CD14-positive monocyte (primary cell): ENCODE results near the gene CFAP299. TPM values are rescaled to one million over a fixed set of nuclear protein-coding genes. Genes with fewer than 3 reads are reported as not detected.

Source experiments
- DNase-seq, 3 donors: peaks; one replicate each; pipeline ENCODE4 v3.0.0-alpha.2; 2011 to 2022
- H2AFZ ChIP-seq: 2 replicates; pipeline ENCODE4 v1.6.0; 2012; ENCODE audit warnings: mild to moderate bottlenecking, low read depth, low read length, inconsistent platforms; ENCODE audit not compliant: insufficient read depth, poor library complexity, severe bottlenecking
- H3K27ac ChIP-seq, 2 donors: 1 replicate in 1 of 2; 2 replicates in 1 of 2; pipeline ENCODE4 v1.5.1; 2012 to 2013; ENCODE audit warnings: low read length in 2 of 2, control low read depth in 1 of 2, inconsistent platforms in 1 of 2, low read depth in 1 of 2, mild to moderate bottlenecking in 1 of 2
- H3K27me3 ChIP-seq, 2 donors: one replicate each; pipeline versions ENCODE4 v1.6.0 to v1.6.1; 2011 to 2013; ENCODE audit warnings: low read length in 2 of 2; ENCODE audit not compliant: control insufficient read depth in 2 of 2, insufficient read depth in 2 of 2
- H3K36me3 ChIP-seq, 2 donors: replicated peaks in 1 of 2; 1 replicate in 1 of 2; 2 replicates in 1 of 2; pipeline versions ENCODE4 v1.5.1 to v1.6.1; 2012 to 2013; ENCODE audit warnings: low read length in 2 of 2, control low read depth in 1 of 2, inconsistent platforms in 1 of 2, mild to moderate bottlenecking in 1 of 2; ENCODE audit not compliant: insufficient read depth in 2 of 2, control insufficient read depth in 1 of 2
- H3K4me1 ChIP-seq, 2 donors: 1 replicate in 1 of 2; 2 replicates in 1 of 2; pipeline versions ENCODE4 v1.5.1 to v1.6.1; 2012 to 2013; ENCODE audit warnings: low read length in 2 of 2, control low read depth in 1 of 2, inconsistent platforms in 1 of 2, mild to moderate bottlenecking in 1 of 2, moderate library complexity in 1 of 2; ENCODE audit not compliant: insufficient read depth in 2 of 2, control insufficient read depth in 1 of 2
- H3K4me2 ChIP-seq: replicated peaks from 2 replicates; pipeline ENCODE3; 2012; ENCODE audit warnings: low read length, moderate library complexity, mild to moderate bottlenecking; ENCODE audit not compliant: poor library complexity, severe bottlenecking; ENCODE audit errors: extremely low read depth
- H3K4me3 ChIP-seq, 3 experiments: fragments of 200-600 bp in 1 of 3; sonication (generic) in 1 of 3; replicated peaks in 1 of 3; 1 replicate in 2 of 3; 2 replicates in 1 of 3; pipeline ENCODE4 v1.5.1; 2011 to 2013; ENCODE audit warnings: low read length in 3 of 3, mild to moderate bottlenecking in 3 of 3, control low read depth in 2 of 3, low read depth in 2 of 3, inconsistent platforms in 1 of 3, moderate library complexity in 1 of 3
- H3K79me2 ChIP-seq: 2 replicates; pipeline ENCODE4 v1.6.0; 2012; ENCODE audit warnings: mild to moderate bottlenecking, control low read depth, inconsistent platforms, low read length, moderate library complexity; ENCODE audit not compliant: insufficient read depth
- H3K9ac ChIP-seq: 2 replicates; pipeline ENCODE4 v1.6.0; 2017; ENCODE audit warnings: low read length, mild to moderate bottlenecking; ENCODE audit not compliant: insufficient read depth, poor library complexity, severe bottlenecking
- H3K9me3 ChIP-seq, 2 donors: replicated peaks in 1 of 2; 1 replicate in 1 of 2; 2 replicates in 1 of 2; pipeline versions ENCODE4 v1.5.1 to v1.6.1; 2012 to 2013; ENCODE audit warnings: low read length in 2 of 2, control low read depth in 1 of 2; ENCODE audit not compliant: control insufficient read depth in 1 of 2, insufficient read depth in 1 of 2
- H4K20me1 ChIP-seq: 2 replicates; pipeline ENCODE4 v1.6.0; 2012; ENCODE audit warnings: mild to moderate bottlenecking, low read length, control low read depth, moderate library complexity; ENCODE audit not compliant: insufficient read depth
- H3K27ac Mint-ChIP-seq, 7 donors: one replicate each; pipeline ENCODE4 v1.8.0; 2020; ENCODE audit warnings: mild to moderate bottlenecking in 7 of 7, mixed read lengths in 7 of 7, moderate library complexity in 6 of 7, inconsistent platforms in 2 of 7
- H3K27me3 Mint-ChIP-seq, 3 donors: one replicate each; pipeline ENCODE4 v1.8.0; 2021 to 2022; ENCODE audit warnings: low read depth in 3 of 3, mild to moderate bottlenecking in 3 of 3, mixed read lengths in 3 of 3, moderate library complexity in 3 of 3, inconsistent platforms in 1 of 3
- H3K36me3 Mint-ChIP-seq, 2 donors: one replicate each; pipeline ENCODE4 v1.8.0; 2020; ENCODE audit warnings: mixed read lengths in 2 of 2, inconsistent platforms in 1 of 2, mild to moderate bottlenecking in 1 of 2
- H3K4me1 Mint-ChIP-seq: one replicate; pipeline ENCODE4 v1.8.0; 2020; ENCODE audit warnings: mild to moderate bottlenecking, mixed read lengths
- H3K4me3 Mint-ChIP-seq, 2 donors: one replicate each; pipeline ENCODE4 v1.8.0; 2020; ENCODE audit warnings: mild to moderate bottlenecking in 2 of 2, mixed read lengths in 2 of 2, moderate library complexity in 1 of 2
- H3K9me3 Mint-ChIP-seq, 7 donors: one replicate each; pipeline ENCODE4 v1.8.0; 2020 to 2022; ENCODE audit warnings: mixed read lengths in 7 of 7, mild to moderate bottlenecking in 6 of 7, moderate library complexity in 6 of 7, inconsistent platforms in 2 of 7
- WGBS: methylation state at CpG from one replicate; pipeline ENCODE4 v1.1.5; 2013; ENCODE audit warnings: missing lambda C conversion rate; ENCODE audit not compliant: insufficient coverage; 5-methylcytosine and 5-hydroxymethylcytosine counted together
- intact Hi-C, 2 donors: fragments of 100-400 bp; cut with micrococcal nuclease; formaldehyde crosslinking; loops; one replicate each; pipeline versions ENCODE4 v1.15.0 to v1.15.1; 2023
- polyA plus RNA-seq, 3 donors: library from polyadenylated mRNA; depleted of rRNA in 1 of 3; unstranded in 2 of 3; stranded (reverse) in 1 of 3; fragments of 300-500 nt in 2 of 3; fragments of >200 nt in 1 of 3; fragmentation: Illumina TruSeq in 2 of 3; gene quantifications; 1 replicate in 2 of 3; 2 replicates in 1 of 3; pipeline ENCODE4 v1.2.3, GENCODE V29; 2012 to 2021
- TF ChIP-seq, protein P1 (sequence below): fragments of 200-600 bp; IDR thresholded peaks from one replicate; pipeline ENCODE4 v1.8.0; 2022; ENCODE audit warnings: antibody characterized with exemption, mild to moderate bottlenecking

CFAP299 gene
- polyA plus RNA-seq, 3 donors = not detected

GRCh38 chr4:80874979-80875378 lies 539.4 kb downstream of the CFAP299 start:
- no peak overlapping the region for H3K27ac Mint-ChIP-seq
- Histone ChIP-seq H3K79me2 (no peaks in the 10 kb centered on the region), H2AFZ (no peak overlapping the region), H3K4me2 (no peak overlapping the region), H3K27me3 (no peaks in the 10 kb centered on the region), H3K27ac (no peak overlapping the region), H3K9me3 (peaks cover 0 to 3% of the 10 kb centered on the region in 2 donors), H3K4me1 (no peaks in the 10 kb centered on the region), H3K4me3 (no peak overlapping the region), H3K36me3 (no peaks in the 10 kb centered on the region), H3K9ac (no peak overlapping the region), H4K20me1 (no peaks in the 10 kb centered on the region)
- intact Hi-C loops = no loop called here
- H3K36me3 Mint-ChIP-seq = no peaks in the 10 kb centered on the region
- WGBS = no CpG with 5 or more reads among the region's 2 CpGs
- no peak overlapping the region for H3K4me3 Mint-ChIP-seq
- no peak for DNase-seq
- no peaks in the 10 kb centered on the region for H3K27me3 Mint-ChIP-seq
- peaks cover 0 to 8% (median 3%) of the 10 kb centered on the region in 7 donors for H3K9me3 Mint-ChIP-seq
- H3K4me1 Mint-ChIP-seq = no peaks in the 10 kb centered on the region
- TF ChIP-seq, protein P1, sequence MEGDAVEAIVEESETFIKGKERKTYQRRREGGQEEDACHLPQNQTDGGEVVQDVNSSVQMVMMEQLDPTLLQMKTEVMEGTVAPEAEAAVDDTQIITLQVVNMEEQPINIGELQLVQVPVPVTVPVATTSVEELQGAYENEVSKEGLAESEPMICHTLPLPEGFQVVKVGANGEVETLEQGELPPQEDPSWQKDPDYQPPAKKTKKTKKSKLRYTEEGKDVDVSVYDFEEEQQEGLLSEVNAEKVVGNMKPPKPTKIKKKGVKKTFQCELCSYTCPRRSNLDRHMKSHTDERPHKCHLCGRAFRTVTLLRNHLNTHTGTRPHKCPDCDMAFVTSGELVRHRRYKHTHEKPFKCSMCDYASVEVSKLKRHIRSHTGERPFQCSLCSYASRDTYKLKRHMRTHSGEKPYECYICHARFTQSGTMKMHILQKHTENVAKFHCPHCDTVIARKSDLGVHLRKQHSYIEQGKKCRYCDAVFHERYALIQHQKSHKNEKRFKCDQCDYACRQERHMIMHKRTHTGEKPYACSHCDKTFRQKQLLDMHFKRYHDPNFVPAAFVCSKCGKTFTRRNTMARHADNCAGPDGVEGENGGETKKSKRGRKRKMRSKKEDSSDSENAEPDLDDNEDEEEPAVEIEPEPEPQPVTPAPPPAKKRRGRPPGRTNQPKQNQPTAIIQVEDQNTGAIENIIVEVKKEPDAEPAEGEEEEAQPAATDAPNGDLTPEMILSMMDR = no peak

DNA sequence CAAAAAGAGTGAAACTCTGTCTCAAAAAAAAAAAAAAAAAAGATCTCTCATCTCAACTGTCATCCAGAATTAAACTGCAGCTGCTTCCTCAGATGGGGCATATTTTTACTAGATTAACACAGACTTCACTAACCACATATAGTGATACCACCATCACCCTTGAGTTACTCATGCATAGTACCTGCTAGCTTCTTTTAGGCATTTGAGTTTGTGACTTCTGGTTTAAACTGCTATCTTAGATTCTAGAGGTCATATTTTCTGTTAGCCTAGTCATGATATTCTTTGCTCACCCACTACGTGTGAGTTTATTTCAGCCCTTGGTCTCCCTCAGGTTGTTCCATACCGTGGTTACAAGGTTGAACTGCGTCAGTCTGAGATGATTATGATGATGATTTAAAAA lies 540.1 kb downstream of the CFAP299 start:
- Histone ChIP-seq H3K4me3 (no peak overlapping the region), H3K9me3 (peaks cover 0 to 3% of the 10 kb centered on the region in 2 donors), H3K9ac (no peak overlapping the region), H3K4me1 (no peaks in the 10 kb centered on the region), H2AFZ (no peak overlapping the region), H3K4me2 (no peak overlapping the region), H3K27ac (no peak overlapping the region), H3K36me3 (no peaks in the 10 kb centered on the region), H3K27me3 (no peaks in the 10 kb centered on the region), H4K20me1 (no peaks in the 10 kb centered on the region), H3K79me2 (no peaks in the 10 kb centered on the region)
- Mint-ChIP-seq H3K36me3 (no peaks in the 10 kb centered on the region), H3K9me3 (peaks cover 0 to 8% (median 2%) of the 10 kb centered on the region in 7 donors), H3K4me1 (no peaks in the 10 kb centered on the region), H3K27me3 (no peaks in the 10 kb centered on the region), H3K27ac (no peak overlapping the region), H3K4me3 (no peak overlapping the region)
- WGBS = no CpG with 5 or more reads among the region's 3 CpGs
- TF ChIP-seq, protein P1 = no peak
- intact Hi-C loops = no loop called here
- no peak for DNase-seq
